ENCODE measurements around the gene B3GALT5.

The B3GALT5 gene

GRCh38 chr21:39641827-39642450 is 29.2 kb downstream of the B3GALT5 start:
- in situ Hi-C loops (cut with HindIII; ENCODE audit: low sequenced_read_pairs): no loop called here

GRCh38 chr21:39644062-39644560 is 31.4 kb downstream of the B3GALT5 start:
- in situ Hi-C loops (cut with HindIII; ENCODE audit: low sequenced_read_pairs): no loop called here

DNA sequence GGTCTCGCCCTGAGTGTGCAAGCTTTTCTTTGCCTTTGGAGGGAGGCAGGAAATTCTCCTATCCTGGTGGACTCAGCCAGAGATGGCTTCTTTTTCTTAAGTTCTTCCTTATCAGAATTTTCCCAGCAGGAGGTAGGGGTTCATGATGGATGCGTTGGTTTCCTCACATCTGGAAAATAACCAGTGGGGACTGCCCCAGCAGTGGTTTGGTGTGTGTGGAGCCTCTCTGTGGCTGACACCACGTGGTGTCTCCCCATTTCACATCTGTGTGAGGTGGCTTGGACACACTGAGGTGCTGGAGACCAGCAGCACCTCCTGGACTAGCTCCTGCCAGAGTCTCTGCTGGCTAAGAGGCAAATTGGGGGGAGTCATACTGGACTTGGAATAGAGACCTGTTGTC is 32.6 kb downstream of the B3GALT5 start:
- in situ Hi-C loops (cut with HindIII; ENCODE audit: low sequenced_read_pairs): no loop called here

- in situ Hi-C loops (cut with HindIII; ENCODE audit: low sequenced_read_pairs): no loop called here
Observed at GRCh38 chr21:39647476-39647875, 34.7 kb downstream of the B3GALT5 start.

GRCh38 chr21:39648879-39649278 is 36.1 kb downstream of the B3GALT5 start:
- in situ Hi-C loops (cut with HindIII; ENCODE audit: low sequenced_read_pairs): no loop called here

GRCh38 chr21:39649526-39649925 is 36.8 kb downstream of the B3GALT5 start:
- in situ Hi-C loops (cut with HindIII; ENCODE audit: low sequenced_read_pairs): no loop called here

DNA sequence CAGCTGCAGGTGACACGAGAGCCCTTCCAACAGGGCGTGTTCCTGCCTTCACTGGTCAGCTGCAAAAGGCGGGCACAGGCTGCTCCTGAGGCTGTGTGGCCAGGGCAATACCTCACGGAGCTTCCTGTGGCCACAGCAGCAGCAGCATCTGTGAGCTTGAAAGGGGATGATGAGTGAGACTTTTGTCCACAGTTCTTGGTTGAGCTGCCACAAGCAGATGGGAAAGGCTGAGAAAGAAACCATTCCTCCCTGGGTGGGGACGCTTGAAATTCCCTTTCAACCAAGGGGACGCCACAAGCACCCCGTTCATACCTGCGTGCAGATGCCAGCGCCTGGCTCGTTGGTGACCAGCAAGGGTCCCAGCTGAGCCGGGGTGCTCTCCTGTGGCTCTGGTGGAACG is 37.6 kb downstream of the B3GALT5 start:
- in situ Hi-C loops (cut with HindIII; ENCODE audit: low sequenced_read_pairs): no loop called here

DNA sequence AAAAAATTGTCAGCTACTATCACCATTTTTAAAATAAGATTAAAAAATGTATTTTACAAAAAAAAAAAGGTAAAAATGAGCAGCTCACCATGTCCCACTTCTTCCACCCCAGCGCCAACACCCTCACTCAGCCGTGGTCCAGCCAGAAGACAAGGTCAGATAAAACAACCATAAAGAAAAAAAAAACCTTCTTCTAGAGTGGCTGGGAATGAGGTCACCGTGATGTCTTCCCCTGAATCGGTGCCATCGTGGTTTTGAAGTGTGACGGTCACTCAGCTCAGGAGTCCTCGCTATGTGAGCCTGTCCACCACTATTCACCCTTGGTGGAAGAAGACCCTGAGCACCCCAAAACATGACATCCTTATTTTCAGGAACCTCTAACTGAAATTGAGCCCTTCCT is 38.1 kb downstream of the B3GALT5 start:
- in situ Hi-C loops (cut with HindIII; ENCODE audit: low sequenced_read_pairs): no loop called here

DNA sequence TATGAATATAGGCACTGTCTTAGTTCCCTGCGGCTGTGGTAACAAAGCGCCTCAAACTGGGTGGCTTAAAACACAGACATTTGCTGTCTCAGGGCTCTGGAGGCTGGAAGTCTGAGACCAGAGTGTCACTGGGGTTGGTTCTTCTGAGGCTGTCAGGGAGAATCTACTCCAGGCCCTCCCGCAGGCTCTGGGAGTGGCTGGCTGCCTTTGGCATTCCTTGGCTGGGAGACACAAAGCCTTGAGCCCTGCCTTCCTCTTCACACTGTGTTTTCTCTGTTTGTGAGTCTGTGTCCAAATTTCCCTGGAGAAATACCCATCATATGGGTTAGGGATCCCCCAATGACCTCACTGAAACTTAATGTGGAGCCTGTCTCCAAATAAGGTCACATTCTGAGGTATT is 38.5 kb downstream of the B3GALT5 start:
- in situ Hi-C loops (cut with HindIII; ENCODE audit: low sequenced_read_pairs): no loop called here

- in situ Hi-C loops (cut with HindIII; ENCODE audit: low sequenced_read_pairs): no loop called here
Observed at GRCh38 chr21:39654951-39655350, 42.2 kb downstream of the B3GALT5 start.

DNA sequence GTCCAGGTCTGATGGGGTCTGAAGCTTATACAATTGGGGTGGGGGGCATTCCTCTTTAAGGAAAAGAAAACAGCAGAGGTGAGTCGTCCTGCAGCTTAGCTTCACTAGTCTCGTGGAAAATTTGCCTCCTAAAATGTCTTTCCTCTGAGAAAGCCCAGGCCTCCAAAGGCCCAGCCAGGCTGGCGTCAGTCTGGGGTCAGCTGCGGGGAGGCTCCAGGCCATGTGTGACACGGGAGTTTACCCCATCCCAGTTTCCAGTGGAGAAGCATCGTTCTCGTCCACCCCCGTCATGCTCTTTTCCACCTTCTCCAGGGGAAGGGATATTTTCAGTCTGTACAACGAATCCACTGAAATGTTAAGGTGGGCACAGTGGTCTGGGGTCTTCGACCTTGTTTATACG is 42.8 kb downstream of the B3GALT5 start:
- in situ Hi-C loops (cut with HindIII; ENCODE audit: low sequenced_read_pairs): no loop called here

DNA sequence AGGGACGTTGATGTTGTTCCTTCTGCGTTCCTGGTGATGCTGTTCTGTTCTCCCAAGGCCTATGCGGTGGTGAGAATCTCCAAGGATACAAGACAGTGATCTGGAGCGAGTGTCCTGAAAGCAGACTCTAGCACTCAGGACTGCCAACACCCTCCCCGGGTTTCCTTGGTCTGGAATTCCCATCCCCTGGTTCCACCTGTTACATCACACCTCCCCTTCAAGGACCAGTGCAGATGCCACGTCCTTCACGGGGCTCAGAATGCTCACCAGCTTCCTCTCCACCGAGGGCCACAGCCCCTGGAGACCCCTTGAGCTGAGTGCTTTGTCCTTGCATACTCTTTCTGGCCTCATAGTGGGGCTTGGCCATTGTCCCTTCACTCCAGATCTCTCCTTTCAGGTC is 43.5 kb downstream of the B3GALT5 start:
- in situ Hi-C loops (cut with HindIII; ENCODE audit: low sequenced_read_pairs): no loop called here

DNA sequence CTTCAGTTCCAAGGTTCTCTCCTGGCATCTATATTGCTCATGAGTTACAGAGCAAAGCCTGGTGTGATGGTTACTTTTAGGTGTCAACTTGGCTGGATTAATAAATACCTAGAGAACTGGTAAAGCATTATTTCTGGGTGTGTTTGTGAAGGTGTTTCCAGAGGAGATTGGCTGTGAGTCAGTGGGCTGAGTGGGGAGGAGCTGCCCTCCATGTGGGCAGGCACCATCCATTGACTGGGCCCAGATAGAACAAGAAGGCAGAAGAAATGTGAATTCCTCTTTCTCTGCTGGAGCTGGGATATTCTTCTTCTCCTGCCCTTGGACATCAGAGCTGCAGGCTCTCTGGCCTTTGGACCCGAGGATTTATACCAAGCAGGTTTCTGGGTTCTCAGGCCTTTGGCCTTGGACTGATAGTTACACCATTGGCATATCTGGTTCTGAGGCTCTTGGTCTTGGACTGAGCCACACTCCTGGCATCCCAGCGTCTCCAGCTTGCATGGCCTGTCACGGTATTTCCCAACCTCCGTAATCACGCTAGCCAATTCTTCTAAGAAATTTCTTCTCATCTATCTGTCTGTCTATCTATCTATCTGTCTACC is 44.5 kb downstream of the B3GALT5 start:
- in situ Hi-C loops (cut with HindIII; ENCODE audit: low sequenced_read_pairs): no loop called here

GRCh38 chr21:39658066-39658465 is 45.3 kb downstream of the B3GALT5 start:
- in situ Hi-C loops (cut with HindIII; ENCODE audit: low sequenced_read_pairs): no loop called here

- in situ Hi-C loops (cut with HindIII; ENCODE audit: low sequenced_read_pairs): no loop called here
Observed at GRCh38 chr21:39659070-39659815, 46.5 kb downstream of the B3GALT5 start.

DNA sequence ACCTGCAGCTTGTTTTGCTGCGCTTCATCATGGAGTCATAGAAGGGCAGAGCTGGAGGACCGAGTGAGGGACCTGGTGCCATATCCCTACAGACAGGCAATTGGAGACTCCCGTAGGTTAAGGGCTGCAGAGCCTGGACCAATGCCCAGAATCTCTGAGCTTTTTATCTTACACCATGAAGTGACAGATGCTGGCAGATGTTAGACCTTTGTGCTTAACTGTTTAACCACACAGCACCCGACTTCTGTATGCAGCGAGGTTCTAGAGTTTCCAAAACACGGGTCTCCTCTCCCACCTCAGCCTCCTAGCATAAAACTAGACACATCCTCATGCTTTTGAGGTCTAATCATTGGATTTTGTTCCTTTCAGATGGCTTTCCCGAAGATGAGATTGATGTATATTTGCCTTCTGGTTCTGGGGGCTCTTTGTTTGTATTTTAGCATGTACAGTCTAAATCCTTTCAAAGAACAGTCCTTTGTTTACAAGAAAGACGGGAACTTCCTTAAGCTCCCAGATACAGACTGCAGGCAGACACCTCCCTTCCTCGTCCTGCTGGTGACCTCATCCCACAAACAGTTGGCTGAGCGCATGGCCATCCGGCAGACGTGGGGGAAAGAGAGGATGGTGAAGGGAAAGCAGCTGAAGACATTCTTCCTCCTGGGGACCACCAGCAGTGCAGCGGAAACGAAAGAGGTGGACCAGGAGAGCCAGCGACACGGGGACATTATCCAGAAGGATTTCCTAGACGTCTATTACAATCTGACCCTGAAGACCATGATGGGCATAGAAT is 47.6 kb downstream of the B3GALT5 start:
- in situ Hi-C loops (cut with HindIII; ENCODE audit: low sequenced_read_pairs): no loop called here

- in situ Hi-C loops (cut with HindIII; ENCODE audit: low sequenced_read_pairs): no loop called here
Observed at GRCh38 chr21:39661121-39661520, 48.4 kb downstream of the B3GALT5 start.

DNA sequence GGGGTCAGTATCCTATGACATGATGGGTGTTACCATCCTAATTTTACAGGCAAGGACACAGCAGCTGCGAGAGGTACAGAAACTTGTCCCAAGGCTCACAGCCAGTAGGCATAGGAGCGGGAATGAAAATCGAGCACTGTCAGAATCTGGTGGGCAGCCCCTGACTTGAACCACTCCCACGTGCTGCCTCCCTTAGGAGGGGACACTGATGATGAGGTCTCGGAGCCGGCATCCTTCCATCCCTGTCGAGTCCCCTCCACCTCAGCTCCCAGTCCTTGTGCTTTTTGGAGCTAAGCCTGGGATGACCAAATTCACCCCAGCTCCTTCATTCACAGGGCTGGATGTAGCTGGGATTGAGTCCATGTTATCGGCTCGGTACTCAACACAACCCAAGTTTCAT is 49.0 kb downstream of the B3GALT5 start:
- in situ Hi-C loops (cut with HindIII; ENCODE audit: low sequenced_read_pairs): no loop called here

- in situ Hi-C loops (cut with HindIII; ENCODE audit: low sequenced_read_pairs): no loop called here
Observed at GRCh38 chr21:39662411-39662953, 49.7 kb downstream of the B3GALT5 start.

GRCh38 chr21:39663066-39663465 is 50.3 kb downstream of the B3GALT5 start:
- in situ Hi-C loops (cut with HindIII; ENCODE audit: low sequenced_read_pairs): no loop called here
